Mesenchymal stem cell (in vitro differentiated cells and primary cell): ENCODE data around the gene LAP3.

Experiments used
- DNase-seq: peaks from one replicate; pipeline ENCODE4 v3.0.0-alpha.2; 2013
- H2AFZ ChIP-seq: one replicate; pipeline ENCODE4 v1.6.1; 2013; ENCODE audit warnings: low read depth, mild to moderate bottlenecking, control low read depth, inconsistent platforms, low read length, moderate library complexity
- H2AK5ac ChIP-seq: 2 replicates; pipeline ENCODE4 v1.6.1; 2013; ENCODE audit warnings: low read length, moderate library complexity, mild to moderate bottlenecking, inconsistent platforms; ENCODE audit not compliant: severe bottlenecking
- H2BK120ac ChIP-seq: one replicate; pipeline ENCODE4 v1.6.1; 2013; ENCODE audit warnings: low read depth, mild to moderate bottlenecking, inconsistent platforms, low read length, moderate library complexity
- H2BK12ac ChIP-seq, 2 experiments: one replicate each; pipeline ENCODE4 v1.6.1; 2013; ENCODE audit warnings: inconsistent platforms in 2 of 2, low read length in 2 of 2, mild to moderate bottlenecking in 2 of 2, moderate library complexity in 2 of 2, control low read depth in 1 of 2
- H2BK15ac ChIP-seq: one replicate; pipeline ENCODE4 v1.6.1; 2013; ENCODE audit warnings: mild to moderate bottlenecking, low read depth, inconsistent platforms; ENCODE audit not compliant: poor library complexity, severe bottlenecking
- H2BK5ac ChIP-seq: 2 replicates; pipeline ENCODE4 v1.6.1; 2013; ENCODE audit warnings: low read depth, mild to moderate bottlenecking, low read length, control low read depth, inconsistent platforms; ENCODE audit not compliant: poor library complexity, severe bottlenecking
- H3K14ac ChIP-seq, 2 experiments: one replicate each; pipeline ENCODE4 v1.6.1; 2013; ENCODE audit warnings: inconsistent platforms in 2 of 2, low read length in 2 of 2, control low read depth in 1 of 2, mild to moderate bottlenecking in 1 of 2, moderate library complexity in 1 of 2
- H3K18ac ChIP-seq, 2 experiments: one replicate each; pipeline ENCODE4 v1.6.1; 2013; ENCODE audit warnings: inconsistent platforms in 2 of 2, low read length in 2 of 2, control low read depth in 1 of 2, low read depth in 1 of 2, mild to moderate bottlenecking in 1 of 2
- H3K23ac ChIP-seq, 2 experiments: one replicate each; pipeline ENCODE4 v1.6.1; 2013; ENCODE audit warnings: inconsistent platforms in 2 of 2, low read length in 2 of 2, mild to moderate bottlenecking in 2 of 2, moderate library complexity in 2 of 2, control low read depth in 1 of 2
- H3K27ac ChIP-seq: 2 replicates; pipeline ENCODE4 v1.5.1; 2013; ENCODE audit warnings: mild to moderate bottlenecking, moderate library complexity, low read length, control low read depth, inconsistent platforms; ENCODE audit not compliant: poor library complexity, severe bottlenecking
- H3K27me3 ChIP-seq, 2 experiments: 2 replicates each; pipeline versions ENCODE4 v1.6.1 to v1.7.0; 2013; ENCODE audit warnings: low read length in 2 of 2, mild to moderate bottlenecking in 2 of 2, moderate library complexity in 2 of 2, control low read depth in 1 of 2, inconsistent platforms in 1 of 2; ENCODE audit not compliant: control insufficient read depth in 1 of 2, insufficient read depth in 1 of 2
- H3K36me3 ChIP-seq, 2 experiments: 2 replicates each; pipeline versions ENCODE4 v1.6.1 to v1.7.0; 2013; ENCODE audit warnings: low read length in 2 of 2, control low read depth in 1 of 2, inconsistent platforms in 1 of 2, low read depth in 1 of 2, mild to moderate bottlenecking in 1 of 2; ENCODE audit not compliant: insufficient read depth in 2 of 2, control insufficient read depth in 1 of 2
- H3K4ac ChIP-seq, 2 experiments: one replicate each; pipeline ENCODE4 v1.6.1; 2013; ENCODE audit warnings: inconsistent platforms in 2 of 2, low read length in 2 of 2, mild to moderate bottlenecking in 2 of 2, moderate library complexity in 2 of 2, control low read depth in 1 of 2, low read depth in 1 of 2
- H3K4me1 ChIP-seq: 2 replicates; pipeline ENCODE4 v1.6.1; 2013; ENCODE audit warnings: low read depth, low read length, control low read depth; ENCODE audit not compliant: control insufficient read depth, insufficient read depth
- H3K4me2 ChIP-seq: 2 replicates; pipeline ENCODE4 v1.6.1; 2013; ENCODE audit warnings: low read length, mild to moderate bottlenecking, inconsistent platforms; ENCODE audit not compliant: poor library complexity, severe bottlenecking
- H3K4me3 ChIP-seq, 2 experiments: 2 replicates each; pipeline versions ENCODE4 v1.5.1 to v1.7.0; 2013; ENCODE audit warnings: low read length in 2 of 2, mild to moderate bottlenecking in 2 of 2, control low read depth in 1 of 2, low read depth in 1 of 2; ENCODE audit not compliant: insufficient read depth in 1 of 2
- H3K79me1 ChIP-seq: replicated peaks from 2 replicates; pipeline ENCODE4 v1.6.1; 2013; ENCODE audit warnings: mild to moderate bottlenecking, control low read depth, low read length, inconsistent platforms; ENCODE audit not compliant: poor library complexity, severe bottlenecking
- H3K9ac ChIP-seq: 2 replicates; pipeline ENCODE4 v1.7.0; 2013; ENCODE audit warnings: mild to moderate bottlenecking, low read length, moderate library complexity
- H3K9me3 ChIP-seq: 2 replicates; pipeline ENCODE4 v1.7.0; 2013; ENCODE audit warnings: mild to moderate bottlenecking, low read length; ENCODE audit not compliant: control insufficient read depth
- H4K8ac ChIP-seq: one replicate; pipeline ENCODE4 v1.6.1; 2013; ENCODE audit warnings: inconsistent platforms, mild to moderate bottlenecking, low read length, moderate library complexity
- H4K91ac ChIP-seq: one replicate; pipeline ENCODE4 v1.6.1; 2013; ENCODE audit warnings: mild to moderate bottlenecking, low read length, inconsistent platforms
- WGBS: methylation state at CpG from one replicate; pipeline ENCODE4 v1.1.7; 2013; ENCODE audit warnings: mixed read lengths; 5-methylcytosine and 5-hydroxymethylcytosine counted together

The LAP3 gene

DNA sequence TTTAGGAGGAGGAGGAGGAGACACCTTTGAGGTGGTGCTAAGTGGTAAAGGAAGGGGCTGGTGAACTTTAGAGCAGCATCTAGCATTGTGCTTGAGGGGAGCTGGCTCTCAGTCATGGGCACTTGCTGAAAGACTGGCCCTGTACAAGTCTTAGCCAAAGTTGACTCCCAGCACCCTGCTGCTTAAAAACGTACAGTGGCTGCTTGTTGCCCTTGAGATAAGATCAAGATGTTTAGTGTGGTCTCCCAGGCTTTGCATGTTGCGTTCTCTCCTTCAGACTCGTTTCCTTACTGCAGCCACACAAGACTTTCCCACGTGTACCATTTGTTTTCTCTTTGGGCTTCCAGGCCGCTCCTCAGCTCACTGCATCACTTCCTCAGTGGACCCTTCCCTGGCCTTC, 39.3 kb downstream of the LAP3 start:
- peaks cover 5% of the 10 kb centered on the region for H3K79me1 ChIP-seq
- no peak overlapping the region for H2AK5ac ChIP-seq
- H2BK5ac ChIP-seq = no peak overlapping the region
- WGBS = 84% methylated on average over 5 of the region's 5 CpGs
- H3K4ac ChIP-seq = no peak overlapping the region
- H3K27ac ChIP-seq = no peak overlapping the region
- H3K4me3 ChIP-seq = peak overlapping the region in 1 of 2 experiments; percentile 88
- H3K18ac ChIP-seq = no peak overlapping the region
- H4K91ac ChIP-seq = no peak overlapping the region
- no peak overlapping the region for H4K8ac ChIP-seq
- no peak overlapping the region for H2AFZ ChIP-seq
- no peak overlapping the region for H2BK12ac ChIP-seq
- no peak for DNase-seq
- no peak overlapping the region for H2BK120ac ChIP-seq
- no peaks in the 10 kb centered on the region for H3K27me3 ChIP-seq
- H3K4me1 ChIP-seq = peaks cover 18% of the 10 kb centered on the region
- no peaks in the 10 kb centered on the region for H3K9me3 ChIP-seq
- H3K36me3 ChIP-seq = peaks cover 19 to 43% of the 10 kb centered on the region in 2 experiments
- no peak overlapping the region for H3K9ac ChIP-seq
- H3K23ac ChIP-seq = no peak overlapping the region
- peak overlapping the region; percentile 2 for H3K4me2 ChIP-seq
- no peak overlapping the region for H2BK15ac ChIP-seq
- no peak overlapping the region for H3K14ac ChIP-seq

- no peak overlapping the region for H4K91ac ChIP-seq
- H2AK5ac ChIP-seq = no peak overlapping the region
- H2BK12ac ChIP-seq = no peak overlapping the region
- H4K8ac ChIP-seq = no peak overlapping the region
- WGBS = 0% methylated on average over 1 of the region's 1 CpG
- no peak overlapping the region for H2BK5ac ChIP-seq
- H3K14ac ChIP-seq = no peak overlapping the region
- no peak overlapping the region for H2BK120ac ChIP-seq
- H3K4ac ChIP-seq = no peak overlapping the region
- H3K79me1 ChIP-seq = peaks cover 13% of the 10 kb centered on the region
- no peak overlapping the region for H3K23ac ChIP-seq
- no peak overlapping the region for H3K18ac ChIP-seq
- peaks cover 17% of the 10 kb centered on the region for H3K4me1 ChIP-seq
- H2AFZ ChIP-seq = no peak overlapping the region
- H2BK15ac ChIP-seq = no peak overlapping the region
- H3K27me3 ChIP-seq = no peaks in the 10 kb centered on the region
- H3K9me3 ChIP-seq = no peaks in the 10 kb centered on the region
- H3K4me3 ChIP-seq = peak overlapping the region in 1 of 2 experiments; percentile 36
- H3K36me3 ChIP-seq = peaks cover 33 to 70% of the 10 kb centered on the region in 2 experiments
- H3K9ac ChIP-seq = peak overlapping the region; percentile 71
- no peak overlapping the region for H3K27ac ChIP-seq
- DNase-seq = no peak
- H3K4me2 ChIP-seq = no peak overlapping the region
Measured at GRCh38 chr4:17618926-17619325, 41.9 kb downstream of the LAP3 start.

- H2BK12ac ChIP-seq = no peak overlapping the region
- H3K27ac ChIP-seq = no peak overlapping the region
- H4K91ac ChIP-seq = no peak overlapping the region
- peak; percentile 12 for DNase-seq
- H3K4me1 ChIP-seq = peaks cover 17% of the 10 kb centered on the region
- no peak overlapping the region for H2BK15ac ChIP-seq
- H3K9me3 ChIP-seq = no peaks in the 10 kb centered on the region
- no peak overlapping the region for H3K4ac ChIP-seq
- no peaks in the 10 kb centered on the region for H3K27me3 ChIP-seq
- no peak overlapping the region for H2BK120ac ChIP-seq
- H3K23ac ChIP-seq = peak overlapping the region in 1 of 2 experiments; percentile 93
- no peak overlapping the region for H2BK5ac ChIP-seq
- peaks cover 15% of the 10 kb centered on the region for H3K79me1 ChIP-seq
- no peak overlapping the region for H3K18ac ChIP-seq
- H2AFZ ChIP-seq = no peak overlapping the region
- H3K4me3 ChIP-seq = peak overlapping the region in 1 of 2 experiments; percentile 36
- H2AK5ac ChIP-seq = no peak overlapping the region
- peak overlapping the region; percentile 71 for H3K9ac ChIP-seq
- no peak overlapping the region for H4K8ac ChIP-seq
- WGBS = 91% methylated on average over 5 of the region's 7 CpGs
- H3K36me3 ChIP-seq = peaks cover 33 to 76% of the 10 kb centered on the region in 2 experiments
- no peak overlapping the region for H3K4me2 ChIP-seq
- H3K14ac ChIP-seq = no peak overlapping the region
Measured at GRCh38 chr4:17619416-17620105, 42.6 kb downstream of the LAP3 start.

- peaks cover 5% of the 10 kb centered on the region for H3K4me1 ChIP-seq
- no peak overlapping the region for H2BK5ac ChIP-seq
- H3K9ac ChIP-seq = no peak overlapping the region
- no peak overlapping the region for H2BK12ac ChIP-seq
- no peaks in the 10 kb centered on the region for H3K9me3 ChIP-seq
- H3K18ac ChIP-seq = no peak overlapping the region
- H3K36me3 ChIP-seq = peaks cover 51 to 92% of the 10 kb centered on the region in 2 experiments
- peaks cover 33% of the 10 kb centered on the region for H3K79me1 ChIP-seq
- WGBS = 94% methylated on average over 6 of the region's 7 CpGs
- H2AFZ ChIP-seq = no peak overlapping the region
- H2BK15ac ChIP-seq = no peak overlapping the region
- no peak overlapping the region for H2BK120ac ChIP-seq
- no peak overlapping the region for H3K4me2 ChIP-seq
- H3K27me3 ChIP-seq = no peaks in the 10 kb centered on the region
- H4K91ac ChIP-seq = no peak overlapping the region
- H3K4me3 ChIP-seq = no peak overlapping the region
- H3K27ac ChIP-seq = no peak overlapping the region
- DNase-seq = no peak
- H4K8ac ChIP-seq = no peak overlapping the region
- no peak overlapping the region for H2AK5ac ChIP-seq
- no peak overlapping the region for H3K4ac ChIP-seq
- no peak overlapping the region for H3K14ac ChIP-seq
- no peak overlapping the region for H3K23ac ChIP-seq
Measured at GRCh38 chr4:17623451-17624001, 46.5 kb downstream of the LAP3 start.
